Measurements from ENCODE around the gene WNK2.

GRCh38 chr9:93309889-93310425 is 126.0 kb downstream of the WNK2 start:
- TF ChIP-seq CTCF (IDR thresholded peaks at IDR 0.05; ENCODE audit: low read depth, low read length) (no peak), EZH2phosphoT487 (IDR thresholded peaks at IDR 0.05; ENCODE audit: low read depth) (no peak)

Measured in OCI-LY3 (cell line).